NT2/D1 (cell line): ENCODE data around the gene CYP19A1.

Source experiments
- DNase-seq: peaks from one replicate; pipeline ENCODE4 v3.0.0-alpha.2; 2011; ENCODE audit warnings: low read depth, low spot score
- H3K27me3 ChIP-seq: 2 replicates; pipeline ENCODE4 v1.6.0; 2011; ENCODE audit warnings: mild to moderate bottlenecking; ENCODE audit not compliant: insufficient read length, insufficient read depth
- H3K36me3 ChIP-seq: 2 replicates; pipeline ENCODE4 v1.6.1; 2011; ENCODE audit warnings: mild to moderate bottlenecking, low read length, mixed read lengths; ENCODE audit not compliant: insufficient read depth, insufficient read length
- H3K4me1 ChIP-seq: 2 replicates; pipeline ENCODE4 v1.5.1; 2011; ENCODE audit not compliant: insufficient read depth, insufficient read length
- H3K4me3 ChIP-seq: 2 replicates; pipeline ENCODE4 v1.5.1; 2011; ENCODE audit warnings: low read depth; ENCODE audit not compliant: insufficient read length
- H3K9ac ChIP-seq: 2 replicates; pipeline ENCODE4 v1.6.0; 2011; ENCODE audit warnings: low read depth; ENCODE audit not compliant: insufficient read length
- H3K9me3 ChIP-seq: 2 replicates; pipeline ENCODE4 v1.5.1; 2011; ENCODE audit warnings: mild to moderate bottlenecking, low read length; ENCODE audit not compliant: insufficient read depth
- SUZ12 ChIP-seq: IDR thresholded peaks from 2 replicates; pipeline ENCODE4 v1.6.1; 2011; ENCODE audit not compliant: insufficient read length, insufficient read depth; ENCODE audit errors: extremely low read depth
- YY1 ChIP-seq: IDR thresholded peaks from 2 replicates; pipeline ENCODE4 v1.6.1; 2011; ENCODE audit not compliant: insufficient read length, insufficient read depth
- ZNF274 ChIP-seq: IDR thresholded peaks from 2 replicates; pipeline ENCODE4 v1.6.1; 2011; ENCODE audit warnings: mild to moderate bottlenecking, low read depth, low read length

The CYP19A1 gene

GRCh38 chr15:51368751-51369450 lies 30.5 kb upstream of the CYP19A1 start:
- DNase-seq, result no peak

GRCh38 chr15:51368307-51368706 lies 29.9 kb upstream of the CYP19A1 start:
- H3K36me3 ChIP-seq, result no peaks in the 10 kb centered on the region
- H3K4me3 ChIP-seq, result no peak overlapping the region
- H3K9ac ChIP-seq, result no peak overlapping the region
- H3K27me3 ChIP-seq, result no peaks in the 10 kb centered on the region
- TF ChIP-seq ZNF274, result no peak
- no peak for TF ChIP-seq YY1
- TF ChIP-seq SUZ12, result no peak
- no peak for DNase-seq
- no peaks in the 10 kb centered on the region for H3K4me1 ChIP-seq
- H3K9me3 ChIP-seq, result no peaks in the 10 kb centered on the region

More at GRCh38 chr15:51368751-51369450, 30.5 kb upstream of the CYP19A1 start:
- TF ChIP-seq SUZ12, result no peak
- TF ChIP-seq ZNF274, result no peak
- no peak for TF ChIP-seq YY1
- Histone ChIP-seq H3K4me3 (no peak overlapping the region), H3K9me3 (no peaks in the 10 kb centered on the region), H3K36me3 (no peaks in the 10 kb centered on the region), H3K9ac (no peak overlapping the region), H3K4me1 (no peaks in the 10 kb centered on the region), H3K27me3 (no peaks in the 10 kb centered on the region)

GRCh38 chr15:51367322-51367976 lies 29.1 kb upstream of the CYP19A1 start:
- H3K9me3 ChIP-seq, result no peaks in the 10 kb centered on the region
- no peaks in the 10 kb centered on the region for H3K27me3 ChIP-seq
- H3K9ac ChIP-seq, result no peak overlapping the region
- TF ChIP-seq ZNF274, result no peak
- TF ChIP-seq SUZ12, result no peak
- no peak for TF ChIP-seq YY1
- no peaks in the 10 kb centered on the region for H3K4me1 ChIP-seq
- no peak for DNase-seq
- H3K36me3 ChIP-seq, result no peaks in the 10 kb centered on the region
- H3K4me3 ChIP-seq, result no peak overlapping the region

GRCh38 chr15:51366920-51367319 lies 28.5 kb upstream of the CYP19A1 start:
- Histone ChIP-seq H3K4me1 (no peaks in the 10 kb centered on the region), H3K36me3 (no peaks in the 10 kb centered on the region), H3K4me3 (no peak overlapping the region), H3K27me3 (no peaks in the 10 kb centered on the region), H3K9me3 (no peaks in the 10 kb centered on the region), H3K9ac (no peak overlapping the region)
- no peak for TF ChIP-seq YY1
- TF ChIP-seq ZNF274, result no peak
- no peak for TF ChIP-seq SUZ12
- DNase-seq, result no peak

GRCh38 chr15:51366071-51366470 lies 27.7 kb upstream of the CYP19A1 start:
- H3K27me3 ChIP-seq, result no peaks in the 10 kb centered on the region
- no peak for TF ChIP-seq SUZ12
- no peak for TF ChIP-seq ZNF274
- no peak for TF ChIP-seq YY1
- no peak for DNase-seq
- H3K4me1 ChIP-seq, result no peaks in the 10 kb centered on the region
- no peaks in the 10 kb centered on the region for H3K9me3 ChIP-seq
- no peak overlapping the region for H3K9ac ChIP-seq
- no peaks in the 10 kb centered on the region for H3K36me3 ChIP-seq
- no peak overlapping the region for H3K4me3 ChIP-seq

GRCh38 chr15:51365417-51365816 lies 27.0 kb upstream of the CYP19A1 start:
- no peak overlapping the region for H3K4me3 ChIP-seq
- DNase-seq, result no peak
- no peak for TF ChIP-seq ZNF274
- no peak for TF ChIP-seq YY1
- no peak for TF ChIP-seq SUZ12
- no peaks in the 10 kb centered on the region for H3K36me3 ChIP-seq
- H3K27me3 ChIP-seq, result no peaks in the 10 kb centered on the region
- H3K9ac ChIP-seq, result no peak overlapping the region
- no peaks in the 10 kb centered on the region for H3K9me3 ChIP-seq
- no peaks in the 10 kb centered on the region for H3K4me1 ChIP-seq

GRCh38 chr15:51363383-51363782 lies 25.0 kb upstream of the CYP19A1 start:
- H3K36me3 ChIP-seq, result no peaks in the 10 kb centered on the region
- TF ChIP-seq ZNF274, result no peak
- no peak for TF ChIP-seq YY1
- no peak for TF ChIP-seq SUZ12
- no peak overlapping the region for H3K4me3 ChIP-seq

More at GRCh38 chr15:51363383-51363782, 25.0 kb upstream of the CYP19A1 start:
- Histone ChIP-seq H3K9me3 (no peaks in the 10 kb centered on the region), H3K4me1 (no peaks in the 10 kb centered on the region), H3K9ac (no peak overlapping the region), H3K27me3 (no peaks in the 10 kb centered on the region)
- DNase-seq, result no peak
